Right atrium auricular region (tissue), 2 donors: Measurements from ENCODE around the gene ST3GAL6. TPM values are rescaled to one million over a fixed set of nuclear protein-coding genes. Genes with fewer than 3 reads are reported as not detected.

Experiments used
- DNase-seq: peaks from one replicate; pipeline ENCODE4 v3.0.0-alpha.2; 2019; ENCODE audit warnings: low spot score
- H3K27ac ChIP-seq, 2 donors: fragments of 200-600 bp; sonication (generic); 1 replicate in 1 of 2; 2 replicates in 1 of 2; pipeline ENCODE4 v1.5.1; 2016 to 2019
- H3K27me3 ChIP-seq, 2 donors: fragments of 200-600 bp; sonication (generic); one replicate each; pipeline versions ENCODE4 v1.5.1 to v1.6.0; 2017 to 2019
- H3K36me3 ChIP-seq: fragments of 200-600 bp; sonication (generic); one replicate; pipeline ENCODE4 v1.5.1; 2016
- H3K4me1 ChIP-seq, 2 donors: fragments of 200-600 bp; sonication (generic); one replicate each; pipeline versions ENCODE4 v1.5.1 to v1.6.0; 2017 to 2019
- H3K4me3 ChIP-seq, 2 donors: fragments of 200-600 bp; sonication (generic); 1 replicate in 1 of 2; 2 replicates in 1 of 2; pipeline ENCODE4 v1.5.1; 2017 to 2019; ENCODE audit warnings: mild to moderate bottlenecking in 1 of 2, moderate library complexity in 1 of 2
- H3K9me3 ChIP-seq, 2 donors: fragments of 200-600 bp; sonication (generic); one replicate each; pipeline ENCODE4 v1.5.1; 2019
- total RNA-seq, 2 donors: library from RNA; depleted of rRNA; stranded (reverse); fragments of >200 nt; gene quantifications; one replicate each; pipeline ENCODE4 v1.1.0, GENCODE V29; 2016
- TF ChIP-seq, protein P1 (sequence below), 2 donors: fragments of 200-600 bp; sonication (generic); IDR thresholded peaks; one replicate each; pipeline ENCODE4 v1.5.1; 2019; ENCODE audit warnings: antibody characterized with exemption in 2 of 2

Gene ST3GAL6
- total RNA-seq = 10 to 100 TPM; 25.9 to 27.2 TPM

- no peak for DNase-seq
- TF ChIP-seq, protein P1, sequence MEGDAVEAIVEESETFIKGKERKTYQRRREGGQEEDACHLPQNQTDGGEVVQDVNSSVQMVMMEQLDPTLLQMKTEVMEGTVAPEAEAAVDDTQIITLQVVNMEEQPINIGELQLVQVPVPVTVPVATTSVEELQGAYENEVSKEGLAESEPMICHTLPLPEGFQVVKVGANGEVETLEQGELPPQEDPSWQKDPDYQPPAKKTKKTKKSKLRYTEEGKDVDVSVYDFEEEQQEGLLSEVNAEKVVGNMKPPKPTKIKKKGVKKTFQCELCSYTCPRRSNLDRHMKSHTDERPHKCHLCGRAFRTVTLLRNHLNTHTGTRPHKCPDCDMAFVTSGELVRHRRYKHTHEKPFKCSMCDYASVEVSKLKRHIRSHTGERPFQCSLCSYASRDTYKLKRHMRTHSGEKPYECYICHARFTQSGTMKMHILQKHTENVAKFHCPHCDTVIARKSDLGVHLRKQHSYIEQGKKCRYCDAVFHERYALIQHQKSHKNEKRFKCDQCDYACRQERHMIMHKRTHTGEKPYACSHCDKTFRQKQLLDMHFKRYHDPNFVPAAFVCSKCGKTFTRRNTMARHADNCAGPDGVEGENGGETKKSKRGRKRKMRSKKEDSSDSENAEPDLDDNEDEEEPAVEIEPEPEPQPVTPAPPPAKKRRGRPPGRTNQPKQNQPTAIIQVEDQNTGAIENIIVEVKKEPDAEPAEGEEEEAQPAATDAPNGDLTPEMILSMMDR (IDR thresholded peaks at IDR 0.05) = no peak
- Histone ChIP-seq H3K27me3 (no peaks in the 10 kb centered on the region), H3K9me3 (no peaks in the 10 kb centered on the region), H3K4me3 (peak within 1 kb of the TSS in 1 of 2 donors; percentile 10), H3K4me1 (peaks cover 0 to 60% of the 10 kb centered on the region in 2 donors), H3K36me3 (no peaks in the 10 kb centered on the region), H3K27ac (peak within 1 kb of the TSS; percentile 36 to 67)
Measured at GRCh38 chr3:98763076-98763475, at the start of gene ST3GAL6. Gene ST3GAL6 (plus strand): TSS chr3:98763340. CDS start chr3:98768441, 5,101 bp downstream.

- Histone ChIP-seq H3K36me3 (no peaks in the 10 kb centered on the region), H3K27me3 (no peaks in the 10 kb centered on the region), H3K4me1 (peaks cover 0 to 7% of the 10 kb centered on the region in 2 donors), H3K4me3 (no peak overlapping the region), H3K27ac (no peak overlapping the region), H3K9me3 (no peaks in the 10 kb centered on the region)
- TF ChIP-seq, protein P1 (IDR thresholded peaks at IDR 0.05) = no peak
- no peak for DNase-seq
Measured at GRCh38 chr3:98713984-98714383, 49.2 kb upstream of the ST3GAL6 start.

GRCh38 chr3:98717584-98717983, 45.6 kb upstream of the ST3GAL6 start:
- no peaks in the 10 kb centered on the region for H3K27me3 ChIP-seq
- TF ChIP-seq, protein P1 (IDR thresholded peaks at IDR 0.05) = no peak
- no peak for DNase-seq
- H3K4me3 ChIP-seq = no peak overlapping the region
- no peaks in the 10 kb centered on the region for H3K9me3 ChIP-seq
- no peak overlapping the region for H3K27ac ChIP-seq
- no peaks in the 10 kb centered on the region for H3K36me3 ChIP-seq
- no peaks in the 10 kb centered on the region for H3K4me1 ChIP-seq

- H3K36me3 ChIP-seq = no peaks in the 10 kb centered on the region
Measured at GRCh38 chr3:98718730-98719129, 44.4 kb upstream of the ST3GAL6 start.

DNA sequence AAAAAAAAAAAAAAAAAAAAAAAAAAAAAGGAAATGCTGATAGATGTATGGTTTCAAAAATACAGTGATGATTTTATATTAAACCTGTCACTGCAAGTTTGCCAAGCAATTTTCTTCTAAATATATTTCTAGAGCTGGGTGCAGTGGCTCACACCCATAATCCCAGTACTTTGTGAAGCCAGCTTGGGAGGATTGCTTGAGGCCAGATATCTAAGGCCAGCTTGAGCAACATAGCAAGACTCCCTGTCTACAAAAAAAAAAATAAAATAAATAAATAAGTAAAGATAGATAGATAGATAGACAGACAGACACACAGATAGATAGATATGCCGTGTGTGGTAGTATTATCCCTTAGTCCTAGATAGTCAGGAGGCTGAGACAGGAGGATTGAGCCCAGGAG, 41.4 kb upstream of the ST3GAL6 start:
- Histone ChIP-seq H3K4me3 (no peak overlapping the region), H3K9me3 (no peaks in the 10 kb centered on the region), H3K36me3 (no peaks in the 10 kb centered on the region), H3K4me1 (no peaks in the 10 kb centered on the region), H3K27ac (no peak overlapping the region), H3K27me3 (no peaks in the 10 kb centered on the region)
- no peak for DNase-seq
- TF ChIP-seq, protein P1 (IDR thresholded peaks at IDR 0.05) = no peak

More at GRCh38 chr3:98718730-98719129, 44.4 kb upstream of the ST3GAL6 start:
- DNase-seq = no peak
- Histone ChIP-seq H3K9me3 (no peaks in the 10 kb centered on the region), H3K4me1 (no peaks in the 10 kb centered on the region), H3K27me3 (no peaks in the 10 kb centered on the region), H3K27ac (no peak overlapping the region), H3K4me3 (no peak overlapping the region)
- TF ChIP-seq, protein P1 (IDR thresholded peaks at IDR 0.05) = no peak

DNA sequence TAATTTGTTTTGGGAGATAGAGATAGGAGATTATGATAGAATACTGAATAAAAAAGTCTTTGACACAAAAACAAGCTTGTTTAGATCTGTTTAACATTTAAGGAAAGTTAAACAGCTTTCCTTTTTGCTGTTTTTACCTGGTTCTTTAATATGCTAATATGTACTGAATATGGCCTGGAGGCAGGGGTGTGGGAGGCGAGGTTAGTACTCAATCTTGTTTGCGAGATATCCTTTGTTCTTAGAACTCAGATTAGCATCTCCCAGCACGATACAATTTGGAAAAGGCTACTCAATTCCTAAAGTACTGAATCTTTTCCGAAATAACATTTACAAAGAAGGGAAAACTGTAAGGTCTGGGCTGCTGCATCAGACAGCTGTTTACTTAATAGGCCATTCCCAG, 40.8 kb upstream of the ST3GAL6 start:
- H3K36me3 ChIP-seq = no peaks in the 10 kb centered on the region
- TF ChIP-seq, protein P1 (IDR thresholded peaks at IDR 0.05) = no peak
- DNase-seq = no peak
- no peaks in the 10 kb centered on the region for H3K4me1 ChIP-seq
- no peak overlapping the region for H3K27ac ChIP-seq
- no peak overlapping the region for H3K4me3 ChIP-seq
- H3K27me3 ChIP-seq = no peaks in the 10 kb centered on the region
- H3K9me3 ChIP-seq = no peaks in the 10 kb centered on the region
